ENCODE results near the gene NREP. TPM values are rescaled to one million over a fixed set of nuclear protein-coding genes. Genes with fewer than 3 reads are reported as not detected.

NREP gene
- total RNA-seq, 1 experiment from 2014 or later, result 160 TPM

GRCh38 chr5:111697215-111697614, 59.8 kb downstream of the NREP start (continued):
- no peak for TF ChIP-seq ATF2 (CRISPR knock-in tag; IDR thresholded peaks at IDR 0.05; ENCODE audit: borderline replicate concordance, low read depth)
- no peak for TF ChIP-seq CDX4 (CRISPR knock-in tag; IDR thresholded peaks at IDR 0.05; ENCODE audit: borderline replicate concordance)

GRCh38 chr5:111695991-111696390, 61.0 kb downstream of the NREP start:
- ATAC-seq (no peak), DNase-seq (ENCODE audit: low spot score) (no peak)
- TF ChIP-seq ELF4 (CRISPR knock-in tag; IDR thresholded peaks at IDR 0.05; ENCODE audit: low read depth) (no peak), AFF4 (CRISPR knock-in tag; IDR thresholded peaks at IDR 0.05; ENCODE audit: borderline replicate concordance) (no peak), TEAD4 (CRISPR knock-in tag; IDR thresholded peaks at IDR 0.05) (no peak)
- no peaks in the 10 kb centered on the region for H3K36me3 Mint-ChIP-seq
- ChIA-PET POLR2A (no interaction called here), CTCF (interaction anchor here (0.6 to 1.5 kb wide), 3 partner anchors 145 to 811 kb away, joined by 3 to 6 read pairs (median 6); no protein-coding TSS in a partner anchor)
- no peak overlapping the region for H3K27ac Mint-ChIP-seq
- H3K4me1 Mint-ChIP-seq, result peaks cover 25% of the 10 kb centered on the region
- H3K4me3 Mint-ChIP-seq, result no peak overlapping the region
- H3K9me3 Mint-ChIP-seq, result no peaks in the 10 kb centered on the region
- H3K27me3 Mint-ChIP-seq (ENCODE audit: low read depth), result no peaks in the 10 kb centered on the region

GRCh38 chr5:111694133-111694532, 62.9 kb downstream of the NREP start:
- no peak for DNase-seq (ENCODE audit: low spot score)
- H3K27me3 Mint-ChIP-seq (ENCODE audit: low read depth), result no peaks in the 10 kb centered on the region
- H3K9me3 Mint-ChIP-seq, result no peaks in the 10 kb centered on the region
- TF ChIP-seq ZMAT4 (CRISPR knock-in tag; IDR thresholded peaks at IDR 0.05) (no peak), CTCF (IDR thresholded peaks at IDR 0.05) (no peak), ATF1 (CRISPR knock-in tag; IDR thresholded peaks at IDR 0.05) (no peak), EMX1 (CRISPR knock-in tag; IDR thresholded peaks at IDR 0.05) (no peak), E2F4 (CRISPR knock-in tag; IDR thresholded peaks at IDR 0.05; ENCODE audit: borderline replicate concordance, low read depth) (no peak), TEAD4 (CRISPR knock-in tag; IDR thresholded peaks at IDR 0.05) (no peak), OVOL2 (CRISPR knock-in tag; IDR thresholded peaks at IDR 0.05; ENCODE audit: borderline replicate concordance) (no peak), NFATC4 (CRISPR knock-in tag; IDR thresholded peaks at IDR 0.05) (no peak), TCF7 (CRISPR knock-in tag; IDR thresholded peaks at IDR 0.05; ENCODE audit: low read depth) (no peak), ZNF671 (CRISPR knock-in tag; IDR thresholded peaks at IDR 0.05) (no peak)
- H3K4me1 Mint-ChIP-seq, result peaks cover 25% of the 10 kb centered on the region
- no peak for ATAC-seq
- H3K27ac Mint-ChIP-seq, result no peak overlapping the region
- ChIA-PET POLR2A (no interaction called here), CTCF (interaction anchor here (0.7 to 1.2 kb wide), 2 partner anchors 144 to 378 kb away, joined by 3 to 6 read pairs; no protein-coding TSS in a partner anchor)
- H3K4me3 Mint-ChIP-seq, result no peak overlapping the region
- H3K36me3 Mint-ChIP-seq, result no peaks in the 10 kb centered on the region

All from WTC11 (cell line).